GM12878 (cell line): Measurements from ENCODE around the gene LEMD1. TPM values are rescaled to one million over a fixed set of nuclear protein-coding genes. Genes with fewer than 3 reads are reported as not detected.
A peak's percentile ranks its signal among the peaks of the same experiment; 100 is the strongest.

ENCODE experiments used
- ATAC-seq: fragments of 200-7000 bp; cut with Tn5 transposase; 3 replicates; pipeline ENCODE4 v1.9.1; 2020; ENCODE audit warnings: mild to moderate bottlenecking, moderate library complexity
- BruUV-seq: library from RNA; stranded (reverse); fragments of 400-500 nt; replicated peaks from 2 replicates; lab custom pipeline; 2021; lab: Mats Ljungman, UMichigan
- CTCF ChIA-PET: fragments of 300-600 bp; sonication (Branson Sonifier 250); formaldehyde crosslinking; extraction: SDS; loops from one replicate; lab custom pipeline; 2021; ENCODE audit warnings: inconsistent platforms; lab: Yijun Ruan, JAX
- POLR2A ChIA-PET: fragments of 350-600 bp; formaldehyde crosslinking; extraction: SDS; loops from one replicate; lab custom pipeline; 2021; ENCODE audit warnings: inconsistent platforms; lab: Charles Lee
- RAD21 ChIA-PET: fragments of 300-600 bp; sonication (Branson Sonifier 250); formaldehyde crosslinking; loops from one replicate; lab custom pipeline; 2023; ENCODE audit warnings: antibody characterized with exemption; ENCODE audit not compliant: unreplicated experiment; lab: Charles Lee
- SMC1A ChIA-PET: fragments of 300-600 bp; sonication (Branson Sonifier 250); formaldehyde crosslinking; loops from one replicate; lab custom pipeline; 2023; ENCODE audit not compliant: unreplicated experiment, uncharacterized antibody; lab: Charles Lee
- DNase-seq: peaks from one replicate; pipeline ENCODE4 v3.0.0-alpha.2; 2011; ENCODE audit warnings: low read depth, low spot score
- FAIRE-seq: peaks from 3 replicates; lab custom pipeline; 2011; peaks lifted over from hg19 to GRCh38; lab: Jason Lieb, UNC
- H2AFZ ChIP-seq: 2 replicates; pipeline ENCODE4 v1.6.0; 2011; ENCODE audit warnings: low read depth, low read length, control low read depth; ENCODE audit not compliant: control insufficient read depth
- H3K27ac ChIP-seq: 2 replicates; pipeline ENCODE4 v1.5.1; 2011; ENCODE audit warnings: control low read depth; ENCODE audit not compliant: control insufficient read depth, insufficient read depth
- H3K27me3 ChIP-seq, 2 experiments: replicated peaks in 1 of 2; 2 replicates each; pipeline versions ENCODE4 v1.6.0 to v1.6.1; 2011; ENCODE audit warnings: low read length in 1 of 2; ENCODE audit not compliant: control insufficient read depth in 2 of 2, insufficient read depth in 2 of 2
- H3K36me3 ChIP-seq, 2 experiments: 2 replicates each; pipeline ENCODE4 v1.5.1; 2011; ENCODE audit warnings: low read length in 1 of 2; ENCODE audit not compliant: control insufficient read depth in 2 of 2, insufficient read depth in 2 of 2
- H3K4me1 ChIP-seq: 2 replicates; pipeline ENCODE4 v1.6.1; 2011; ENCODE audit warnings: mild to moderate bottlenecking, low read length, moderate library complexity, mixed read lengths; ENCODE audit not compliant: control insufficient read depth, insufficient read depth
- H3K4me2 ChIP-seq: 2 replicates; pipeline ENCODE4 v1.6.0; 2011; ENCODE audit warnings: control low read depth; ENCODE audit not compliant: control insufficient read depth, insufficient read depth
- H3K4me3 ChIP-seq: fragments of 200-600 bp; sonication (generic); 2 replicates; pipeline ENCODE4 v1.5.1; 2016
- H3K79me2 ChIP-seq: 2 replicates; pipeline ENCODE4 v1.6.0; 2011; ENCODE audit warnings: low read length; ENCODE audit not compliant: control insufficient read depth, insufficient read depth
- H3K9ac ChIP-seq: 2 replicates; pipeline ENCODE4 v1.8.0; 2011; ENCODE audit warnings: low read length, control low read depth, mixed read lengths; ENCODE audit not compliant: control insufficient read depth, insufficient read depth
- H3K9me3 ChIP-seq: replicated peaks from 3 replicates; pipeline ENCODE4 v1.5.1; 2011; ENCODE audit warnings: mild to moderate bottlenecking, low read length; ENCODE audit not compliant: control insufficient read depth, insufficient read depth
- H4K20me1 ChIP-seq: 2 replicates; pipeline ENCODE4 v1.6.0; 2011; ENCODE audit not compliant: control insufficient read depth, insufficient read depth
- BCL11A ChIP-seq: IDR thresholded peaks from 2 replicates; pipeline ENCODE4 v1.6.1; 2011; ENCODE audit warnings: low read depth, low read length
- CBX5 ChIP-seq: sonication (generic); IDR thresholded peaks from 2 replicates; pipeline ENCODE4 v1.6.1; 2016; ENCODE audit warnings: low read depth, moderate library complexity, mild to moderate bottlenecking, inconsistent platforms
- NFYA ChIP-seq: IDR thresholded peaks from 2 replicates; pipeline ENCODE4 v1.6.1; 2011; ENCODE audit warnings: low read depth, mild to moderate bottlenecking, low read length, improper control_type of control experiment, borderline replicate concordance
- SMAD5 ChIP-seq: IDR thresholded peaks from 2 replicates; pipeline ENCODE4 v1.6.1; 2016; ENCODE audit warnings: antibody characterized with exemption, low read depth
- YBX1 ChIP-seq: fragments of 450-650 bp; IDR thresholded peaks from 2 replicates; pipeline ENCODE4 v1.6.1; 2016; ENCODE audit warnings: antibody characterized with exemption
- WGBS: methylation state at CpG from one replicate; pipeline ENCODE4 v1.1.6; 2016; ENCODE audit warnings: low lambda C conversion rate; ENCODE audit not compliant: insufficient replicate concordance, insufficient coverage; ENCODE audit errors: missing lambda C conversion rate; 5-methylcytosine and 5-hydroxymethylcytosine counted together
- in situ Hi-C: fragments of 300-500 bp; cut with MboI; formaldehyde crosslinking; loops from 9 replicates; pipeline ENCODE4 v1.14.3; 2018; ENCODE audit warnings: mixed read lengths
- intact Hi-C: fragments of 100-400 bp; cut with micrococcal nuclease; formaldehyde crosslinking; loops from one replicate; pipeline ENCODE4 v1.14.2; 2022; ENCODE audit not compliant: unreplicated experiment
- polyA plus RNA-seq, 11 experiments: library from polyadenylated mRNA; depleted of rRNA in 4 of 11; unstranded in 6 of 11; stranded (reverse) in 5 of 11; fragments of >200 nt; fragmentation: Nextera tagmentation in 4 of 11; fragmentation: Illumina TruSeq in 1 of 11; extraction: Ambion mirVana in 4 of 11; extraction: Trizol in 1 of 11; gene quantifications; 1 replicate in 1 of 11; 2 replicates in 10 of 11; pipeline versions ENCODE4 v1.2.1 to v1.2.3, GENCODE V29; 2011 to 2016; ENCODE audit warnings: inconsistent platforms in 2 of 11, missing spikeins in 2 of 11, low read depth in 1 of 11
- total RNA-seq, 4 experiments: library from RNA; depleted of rRNA in 3 of 4; stranded (reverse); fragments of >200 nt in 3 of 4; fragmentation: Illumina TruSeq in 1 of 4; extraction: Trizol in 1 of 4; gene quantifications; 2 replicates each; pipeline versions ENCODE4 v1.2.1 to v1.2.3, GENCODE V29; 2013 to 2021
- TF ChIP-seq, protein P1 (sequence below): IDR thresholded peaks from 2 replicates; pipeline ENCODE4 v1.6.1; 2012; ENCODE audit warnings: mild to moderate bottlenecking, low read depth, low read length

Gene LEMD1
- total and polyA plus RNA-seq, 10 of the 15 experiments (the other 5 are each of a cell fraction or from before 2014, with no cell fraction given) = 0.19 to 1.2 (median 0.26) TPM; not detected in 7

DNA sequence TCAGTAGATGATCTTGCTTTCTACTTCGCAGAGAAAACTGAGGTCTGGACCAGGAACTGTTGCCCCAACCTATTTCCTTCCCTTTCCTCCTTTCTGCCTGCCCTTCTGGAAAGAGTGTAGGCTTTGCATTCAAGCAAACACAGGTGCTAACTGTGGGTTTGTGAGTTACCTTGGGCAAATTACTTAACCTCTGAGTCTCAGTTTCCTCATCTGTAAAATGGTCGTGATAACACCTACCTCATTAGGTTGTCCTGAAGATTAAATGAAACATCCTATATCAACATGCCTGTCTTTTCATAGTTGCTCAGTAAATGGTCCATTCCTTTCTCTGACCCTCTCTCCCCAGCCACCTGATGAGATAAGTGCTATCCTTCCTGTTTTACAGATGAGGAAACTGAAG, 43.5 kb upstream of the LEMD1 start:
- ChIA-PET SMC1A (interaction anchor here (1.9 kb wide), 1 partner anchor 19 kb away, joined by 4 read pairs; no protein-coding TSS in a partner anchor), RAD21 (no interaction called here)
- Histone ChIP-seq H2AFZ (no peak overlapping the region), H4K20me1 (no peaks in the 10 kb centered on the region), H3K4me3 (no peak overlapping the region), H3K36me3 (no peaks in the 10 kb centered on the region)
- 0% methylated on average over 2 of the region's 2 CpGs for WGBS
- intact Hi-C loops = no loop called here
- TF ChIP-seq BCL11A = no peak
- TF ChIP-seq NFYA = no peak
- TF ChIP-seq YBX1 = no peak
- no peak for TF ChIP-seq SMAD5
- TF ChIP-seq, all 136 proteins: peak for 0
- BruUV-seq = no TSS peak
- no peak overlapping the region for H3K27ac ChIP-seq
- no peaks in the 10 kb centered on the region for H3K79me2 ChIP-seq
- peaks cover 0 to 10% of the 10 kb centered on the region in 2 experiments; a peak in 3 of 4 replicates for H3K27me3 ChIP-seq
- H3K9ac ChIP-seq = no peak overlapping the region
- H3K9me3 ChIP-seq = no peaks in the 10 kb centered on the region
- in situ Hi-C loops = no loop called here
- POLR2A ChIA-PET = no interaction called here
- CTCF ChIA-PET = interaction anchor here (1.5 to 1.8 kb wide), 2 partner anchors 10 to 111 kb away, joined by 3 to 6 read pairs; no protein-coding TSS in a partner anchor
- no peak overlapping the region for H3K4me2 ChIP-seq
- H3K4me1 ChIP-seq = no peaks in the 10 kb centered on the region
- ATAC-seq = no peak
- FAIRE-seq = no peak
- no peak for DNase-seq

GRCh38 chr1:205458777-205459566, 37.1 kb upstream of the LEMD1 start:
- Histone ChIP-seq H2AFZ (no peak overlapping the region), H3K4me2 (no peak overlapping the region), H3K79me2 (no peaks in the 10 kb centered on the region), H4K20me1 (no peaks in the 10 kb centered on the region; the same call in 1 of the 2 replicates), H3K9ac (no peak overlapping the region), H3K4me1 (no peaks in the 10 kb centered on the region), H3K4me3 (no peak overlapping the region), H3K27me3 (peaks cover 17 to 22% of the 10 kb centered on the region in 2 experiments), H3K36me3 (no peaks in the 10 kb centered on the region), H3K27ac (no peak overlapping the region), H3K9me3 (no peaks in the 10 kb centered on the region)
- BruUV-seq = no TSS peak
- TF ChIP-seq CBX5 = no peak
- TF ChIP-seq, protein P1, sequence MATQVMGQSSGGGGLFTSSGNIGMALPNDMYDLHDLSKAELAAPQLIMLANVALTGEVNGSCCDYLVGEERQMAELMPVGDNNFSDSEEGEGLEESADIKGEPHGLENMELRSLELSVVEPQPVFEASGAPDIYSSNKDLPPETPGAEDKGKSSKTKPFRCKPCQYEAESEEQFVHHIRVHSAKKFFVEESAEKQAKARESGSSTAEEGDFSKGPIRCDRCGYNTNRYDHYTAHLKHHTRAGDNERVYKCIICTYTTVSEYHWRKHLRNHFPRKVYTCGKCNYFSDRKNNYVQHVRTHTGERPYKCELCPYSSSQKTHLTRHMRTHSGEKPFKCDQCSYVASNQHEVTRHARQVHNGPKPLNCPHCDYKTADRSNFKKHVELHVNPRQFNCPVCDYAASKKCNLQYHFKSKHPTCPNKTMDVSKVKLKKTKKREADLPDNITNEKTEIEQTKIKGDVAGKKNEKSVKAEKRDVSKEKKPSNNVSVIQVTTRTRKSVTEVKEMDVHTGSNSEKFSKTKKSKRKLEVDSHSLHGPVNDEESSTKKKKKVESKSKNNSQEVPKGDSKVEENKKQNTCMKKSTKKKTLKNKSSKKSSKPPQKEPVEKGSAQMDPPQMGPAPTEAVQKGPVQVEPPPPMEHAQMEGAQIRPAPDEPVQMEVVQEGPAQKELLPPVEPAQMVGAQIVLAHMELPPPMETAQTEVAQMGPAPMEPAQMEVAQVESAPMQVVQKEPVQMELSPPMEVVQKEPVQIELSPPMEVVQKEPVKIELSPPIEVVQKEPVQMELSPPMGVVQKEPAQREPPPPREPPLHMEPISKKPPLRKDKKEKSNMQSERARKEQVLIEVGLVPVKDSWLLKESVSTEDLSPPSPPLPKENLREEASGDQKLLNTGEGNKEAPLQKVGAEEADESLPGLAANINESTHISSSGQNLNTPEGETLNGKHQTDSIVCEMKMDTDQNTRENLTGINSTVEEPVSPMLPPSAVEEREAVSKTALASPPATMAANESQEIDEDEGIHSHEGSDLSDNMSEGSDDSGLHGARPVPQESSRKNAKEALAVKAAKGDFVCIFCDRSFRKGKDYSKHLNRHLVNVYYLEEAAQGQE = peak; percentile 93
- intact Hi-C loops = no loop called here
- in situ Hi-C loops = no loop called here
- FAIRE-seq (no peak), ATAC-seq (peak; percentile 73), DNase-seq (no peak)
- ChIA-PET RAD21 (interaction anchor here (1.1 to 2.1 kb wide), 3 partner anchors 27 to 28 kb away, joined by 3 to 9 read pairs (median 6); no protein-coding TSS in a partner anchor), SMC1A (no interaction called here), CTCF (interaction anchor here (0.8 to 1.2 kb wide), 2 partner anchors 26 to 29 kb away, joined by 3 read pairs; no protein-coding TSS in a partner anchor), POLR2A (no interaction called here)
- WGBS = 43% methylated on average over 6 of the region's 6 CpGs
